ENCODE results near the gene CDC26.

DNA sequence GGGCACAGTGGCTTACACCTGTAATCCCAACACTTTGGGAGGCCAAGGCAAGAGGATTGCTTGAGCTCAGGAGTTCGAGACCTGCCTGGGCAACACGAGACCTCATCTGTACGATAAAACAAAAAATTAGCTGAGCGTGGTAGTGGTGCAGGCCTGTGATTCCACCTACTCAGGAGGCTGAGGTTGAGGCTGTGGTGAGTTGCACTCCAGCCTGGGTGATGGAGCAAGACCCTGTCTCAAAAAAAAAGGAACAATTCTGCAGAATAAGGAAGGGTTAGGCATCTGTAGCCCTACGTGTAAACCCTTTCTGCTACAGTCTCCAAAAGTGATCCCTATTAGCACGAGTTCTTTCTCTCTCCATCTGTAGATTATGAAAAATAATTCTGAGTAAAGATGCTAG lies 19.9 kb downstream of the CDC26 start:
- TF ChIP-seq CTCF (IDR thresholded peaks at IDR 0.05) = no peak
- no peak for TF ChIP-seq POLR2A (IDR thresholded peaks at IDR 0.05)
- no peak for TF ChIP-seq EP300 (IDR thresholded peaks at IDR 0.05)
- TF ChIP-seq POLR2AphosphoS5 (IDR thresholded peaks at IDR 0.05) = no peak
